Esophagus muscularis mucosa (tissue), 4 donors: ENCODE measurements around the gene VCL. TPM values are rescaled to one million over a fixed set of nuclear protein-coding genes. Genes with fewer than 3 reads are reported as not detected.
"Not testable (repeated sequence)": the region's sequence is repeated elsewhere in the genome, so short reads cannot be mapped to it uniquely, and the experiment has no call there.

Experiments used
- DNase-seq: peaks from one replicate; pipeline ENCODE4 v3.0.0-alpha.2; 2017; ENCODE audit errors: extremely low spot score
- H3K27ac ChIP-seq, 4 donors: fragments of 200-600 bp; sonication (generic); replicated peaks in 1 of 4; 1 replicate in 3 of 4; 2 replicates in 1 of 4; pipeline ENCODE4 v1.5.1; 2016 to 2019; ENCODE audit warnings: mild to moderate bottlenecking in 1 of 4
- H3K27me3 ChIP-seq, 4 donors: fragments of 200-600 bp; sonication (generic); one replicate each; pipeline versions ENCODE4 v1.5.1 to v1.6.0; 2016 to 2019
- H3K36me3 ChIP-seq, 4 donors: fragments of 200-600 bp; sonication (generic); one replicate each; pipeline ENCODE4 v1.5.1; 2016 to 2019
- H3K4me1 ChIP-seq, 4 donors: fragments of 200-600 bp; sonication (generic); one replicate each; pipeline ENCODE4 v1.5.1; 2016 to 2019
- H3K4me3 ChIP-seq, 4 donors: fragments of 200-600 bp; sonication (generic); 1 replicate in 2 of 4; 2 replicates in 2 of 4; pipeline ENCODE4 v1.5.1; 2016 to 2019; ENCODE audit warnings: mild to moderate bottlenecking in 4 of 4, moderate library complexity in 1 of 4
- H3K9me3 ChIP-seq, 4 donors: fragments of 200-600 bp; sonication (generic); 1 replicate in 3 of 4; 2 replicates in 1 of 4; pipeline ENCODE4 v1.5.1; 2016 to 2019
- CTCF ChIP-seq, 3 experiments: fragments of 200-600 bp in 2 of 3; fragments of 450-650 bp in 1 of 3; sonication (generic) in 2 of 3; IDR thresholded peaks; one replicate each; pipeline ENCODE4 v1.5.1; 2017 to 2019; ENCODE audit warnings: antibody characterized with exemption in 3 of 3, mild to moderate bottlenecking in 2 of 3, moderate library complexity in 1 of 3
- EP300 ChIP-seq: sonication (generic); formaldehyde crosslinking; IDR thresholded peaks from one replicate; pipeline ENCODE4 v1.6.1; 2017; ENCODE audit warnings: antibody characterized with exemption
- POLR2A ChIP-seq: fragments of 450-650 bp; IDR thresholded peaks from one replicate; pipeline ENCODE4 v1.6.1; 2017; ENCODE audit warnings: antibody characterized with exemption, moderate library complexity, mild to moderate bottlenecking, low read depth
- POLR2AphosphoS5 ChIP-seq, 2 donors: sonication (generic); formaldehyde crosslinking; IDR thresholded peaks; one replicate each; pipeline ENCODE4 v1.6.1; 2017; ENCODE audit warnings: antibody characterized with exemption in 2 of 2
- WGBS: methylation state at CpG from one replicate; pipeline ENCODE4 v1.1.5; 2018; 5-methylcytosine and 5-hydroxymethylcytosine counted together
- intact Hi-C: fragments of 100-400 bp; cut with DNase I; formaldehyde crosslinking; loops from one replicate; pipeline ENCODE4 v1.15.1; 2023
- total RNA-seq, 4 donors: library from RNA; depleted of rRNA; stranded (reverse); fragments of >200 nt; gene quantifications; one replicate each; pipeline versions ENCODE4 v1.1.0 to v1.2.1, GENCODE V29; 2016

Gene VCL
- total RNA-seq, 4 donors from 2014 or later: 412 to 555 (median 448) TPM

DNA sequence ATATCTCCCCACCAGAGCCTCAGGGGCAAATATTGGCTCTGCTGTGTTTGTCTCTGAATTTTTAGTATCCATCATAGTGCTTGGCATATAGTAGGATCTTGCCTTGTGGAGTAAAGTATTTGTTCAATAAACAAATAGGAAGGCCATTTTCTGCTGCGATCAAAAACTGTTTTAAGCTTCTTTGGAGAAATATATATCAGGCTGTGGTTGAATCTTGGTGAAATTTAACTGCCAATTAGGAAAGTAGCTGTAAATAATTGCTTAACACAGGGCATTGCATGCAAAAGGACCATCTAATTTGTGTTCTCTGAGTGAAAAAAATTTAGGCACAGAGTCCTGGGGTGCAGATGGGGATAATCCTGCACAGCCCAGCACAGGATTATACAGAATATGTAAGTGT is 15.1 kb downstream of the VCL start:
- TF ChIP-seq POLR2A (no peak), CTCF (IDR thresholded peaks at IDR 0.05) (no peak), EP300 (no peak), POLR2AphosphoS5 (IDR thresholded peaks at IDR 0.05) (no peak)
- no peak overlapping the region for H3K4me3 ChIP-seq
- H3K4me1 ChIP-seq: peaks cover 56 to 90% (median 85%) of the 10 kb centered on the region in 4 donors
- H3K9me3 ChIP-seq: no peaks in the 10 kb centered on the region
- peaks cover 0 to 9% (median 3%) of the 10 kb centered on the region in 4 donors for H3K36me3 ChIP-seq
- no peaks in the 10 kb centered on the region for H3K27me3 ChIP-seq
- H3K27ac ChIP-seq: peak overlapping the region; percentile 13 to 59 (median 34)
- intact Hi-C loops: no loop called here
- DNase-seq: no peak
- WGBS: 54% methylated on average over 1 of the region's 1 CpG

GRCh38 chr10:74014574-74014973 is 16.7 kb downstream of the VCL start:
- H3K27me3 ChIP-seq, H3K4me3 ChIP-seq, intact Hi-C loops, DNase-seq, H3K36me3 ChIP-seq, H3K9me3 ChIP-seq, H3K27ac ChIP-seq: not testable (repeated sequence)
- WGBS: 75% methylated on average over 3 of the region's 3 CpGs
- peaks cover 61 to 90% (median 86%) of the 10 kb centered on the region in 4 donors for H3K4me1 ChIP-seq

DNA sequence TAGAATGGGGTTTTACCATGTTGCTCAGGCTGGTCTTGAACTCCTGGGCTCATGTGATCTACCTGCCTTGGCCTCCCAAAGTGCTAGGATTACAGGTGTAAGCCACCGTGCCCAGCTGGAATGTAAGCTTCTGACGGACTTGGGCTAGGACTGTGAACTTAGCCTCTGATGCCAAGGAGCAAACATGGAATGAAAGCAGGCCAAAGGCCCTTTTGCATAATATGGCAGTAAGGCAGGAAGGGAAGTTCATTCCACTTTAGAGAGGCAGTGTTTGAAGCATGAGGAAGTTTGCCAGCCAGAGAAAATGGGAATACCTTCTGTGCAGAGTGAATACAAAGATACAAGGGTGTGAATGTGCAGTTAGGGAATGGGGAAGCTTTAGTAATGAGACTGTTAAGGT is 20.3 kb downstream of the VCL start:
- Histone ChIP-seq H3K27me3 (no peaks in the 10 kb centered on the region), H3K4me1 (peaks cover 46 to 89% (median 85%) of the 10 kb centered on the region in 4 donors), H3K27ac (peak overlapping the region in 2 of 4 donors; percentile 2 to 36), H3K36me3 (peaks cover 0 to 9% (median 5%) of the 10 kb centered on the region in 4 donors), H3K4me3 (no peak overlapping the region), H3K9me3 (no peaks in the 10 kb centered on the region)
- WGBS: 43% methylated on average over 2 of the region's 2 CpGs
- no peak for DNase-seq
- TF ChIP-seq CTCF (IDR thresholded peaks at IDR 0.05): no peak
- TF ChIP-seq EP300: no peak
- no peak for TF ChIP-seq POLR2AphosphoS5 (IDR thresholded peaks at IDR 0.05)
- TF ChIP-seq POLR2A: no peak
- intact Hi-C loops: no loop called here

GRCh38 chr10:74021248-74022055 is 23.5 kb downstream of the VCL start:
- H3K9me3 ChIP-seq: no peaks in the 10 kb centered on the region
- peak overlapping the region; percentile 25 to 58 (median 34) for H3K27ac ChIP-seq
- TF ChIP-seq CTCF (IDR thresholded peaks at IDR 0.05) (no peak), POLR2A (no peak), EP300 (no peak), POLR2AphosphoS5 (IDR thresholded peaks at IDR 0.05) (no peak)
- peaks cover 74 to 92% (median 92%) of the 10 kb centered on the region in 4 donors for H3K4me1 ChIP-seq
- H3K36me3 ChIP-seq: peaks cover 0 to 6% (median 2%) of the 10 kb centered on the region in 4 donors
- H3K4me3 ChIP-seq: no peak overlapping the region
- WGBS: 30% methylated on average over 4 of the region's 4 CpGs
- no peaks in the 10 kb centered on the region for H3K27me3 ChIP-seq
- intact Hi-C loops: no loop called here
- DNase-seq: no peak

- WGBS: 52% methylated on average over 5 of the region's 5 CpGs
- no peaks in the 10 kb centered on the region for H3K27me3 ChIP-seq
- intact Hi-C loops: no loop called here
Measured at GRCh38 chr10:74022926-74023629, 25.2 kb downstream of the VCL start.

More at GRCh38 chr10:74022926-74023629, 25.2 kb downstream of the VCL start:
- Histone ChIP-seq H3K9me3 (no peaks in the 10 kb centered on the region), H3K4me3 (no peak overlapping the region), H3K36me3 (peaks cover 0 to 6% (median 2%) of the 10 kb centered on the region in 4 donors), H3K27ac (no peak overlapping the region), H3K4me1 (peaks cover 67 to 97% (median 92%) of the 10 kb centered on the region in 4 donors)
- no peak for TF ChIP-seq POLR2A
- no peak for TF ChIP-seq CTCF (IDR thresholded peaks at IDR 0.05)
- TF ChIP-seq EP300: no peak
- TF ChIP-seq POLR2AphosphoS5 (IDR thresholded peaks at IDR 0.05): no peak
- no peak for DNase-seq
